CD8-positive, alpha-beta memory T cell (primary cell): ENCODE measurements around the gene KAZN. TPM values are rescaled to one million over a fixed set of nuclear protein-coding genes. Genes with fewer than 3 reads are reported as not detected.

Experiments
- CTCF ChIA-PET: fragments of 350-600 bp; sonication (Branson Sonifier 250); formaldehyde crosslinking; loops from one replicate; lab custom pipeline; 2021; ENCODE audit warnings: antibody characterized with exemption; lab: Charles Lee
- POLR2A ChIA-PET: fragments of 350-600 bp; sonication (Branson Sonifier 250); formaldehyde crosslinking; loops from one replicate; lab custom pipeline; 2021; ENCODE audit warnings: antibody characterized with exemption; lab: Charles Lee
- DNase-seq, 5 donors: peaks; one replicate each; pipeline versions ENCODE4 v3.0.0 to v3.0.0-alpha.2; 2020 to 2022; ENCODE audit warnings: mixed read lengths in 1 of 5
- H3K27ac ChIP-seq: one replicate; pipeline ENCODE4 v1.7.0; 2013; ENCODE audit warnings: low read depth, mild to moderate bottlenecking, low read length, moderate library complexity
- H3K27me3 ChIP-seq: 2 replicates; pipeline ENCODE4 v1.7.0; 2013; ENCODE audit warnings: low read length, mild to moderate bottlenecking; ENCODE audit not compliant: insufficient read depth, poor library complexity, severe bottlenecking
- H3K36me3 ChIP-seq: 2 replicates; pipeline ENCODE4 v1.7.0; 2013; ENCODE audit warnings: mild to moderate bottlenecking, low read length, moderate library complexity; ENCODE audit not compliant: insufficient read depth
- H3K4me1 ChIP-seq: 2 replicates; pipeline ENCODE4 v1.7.0; 2013; ENCODE audit warnings: mild to moderate bottlenecking, low read length, moderate library complexity; ENCODE audit not compliant: insufficient read depth
- H3K4me3 ChIP-seq: 2 replicates; pipeline ENCODE4 v1.7.0; 2013; ENCODE audit warnings: mild to moderate bottlenecking, low read length
- H3K9me3 ChIP-seq: 2 replicates; pipeline ENCODE4 v1.7.0; 2013; ENCODE audit warnings: mild to moderate bottlenecking, low read length
- H3K27ac Mint-ChIP-seq, 8 donors: one replicate each; pipeline ENCODE4 v1.8.0; 2020 to 2021; ENCODE audit warnings: mixed read lengths in 8 of 8, mild to moderate bottlenecking in 6 of 8, inconsistent platforms in 3 of 8, moderate library complexity in 3 of 8
- H3K27me3 Mint-ChIP-seq, 2 donors: one replicate each; pipeline ENCODE4 v1.8.0; 2020 to 2021; ENCODE audit warnings: mixed read lengths in 2 of 2, mild to moderate bottlenecking in 1 of 2, moderate library complexity in 1 of 2
- H3K36me3 Mint-ChIP-seq, 3 donors: one replicate each; pipeline ENCODE4 v1.8.0; 2020 to 2021; ENCODE audit warnings: mixed read lengths in 3 of 3, inconsistent platforms in 1 of 3, mild to moderate bottlenecking in 1 of 3
- H3K4me1 Mint-ChIP-seq, 3 donors: one replicate each; pipeline ENCODE4 v1.8.0; 2020 to 2021; ENCODE audit warnings: mixed read lengths in 3 of 3, inconsistent platforms in 1 of 3, mild to moderate bottlenecking in 1 of 3
- H3K4me3 Mint-ChIP-seq, 7 donors: one replicate each; pipeline ENCODE4 v1.8.0; 2020 to 2021; ENCODE audit warnings: mixed read lengths in 7 of 7, mild to moderate bottlenecking in 6 of 7, moderate library complexity in 4 of 7, inconsistent platforms in 2 of 7
- H3K9me3 Mint-ChIP-seq, 5 donors: one replicate each; pipeline ENCODE4 v1.8.0; 2020 to 2022; ENCODE audit warnings: mixed read lengths in 5 of 5, mild to moderate bottlenecking in 3 of 5, moderate library complexity in 2 of 5, inconsistent platforms in 1 of 5
- polyA plus RNA-seq: library from polyadenylated mRNA; unstranded; fragments of 300-500 nt; fragmentation: Illumina TruSeq; gene quantifications from one replicate; pipeline ENCODE4 v1.2.3, GENCODE V29; 2021
- total RNA-seq, 2 experiments: library from RNA; stranded (reverse); gene quantifications; one replicate each; pipeline ENCODE4 v1.2.3, GENCODE V29; 2021

KAZN gene
- total and polyA plus RNA-seq, 3 experiments from 2014 or later = 0.15 to 0.35 (median 0.18) TPM

DNA sequence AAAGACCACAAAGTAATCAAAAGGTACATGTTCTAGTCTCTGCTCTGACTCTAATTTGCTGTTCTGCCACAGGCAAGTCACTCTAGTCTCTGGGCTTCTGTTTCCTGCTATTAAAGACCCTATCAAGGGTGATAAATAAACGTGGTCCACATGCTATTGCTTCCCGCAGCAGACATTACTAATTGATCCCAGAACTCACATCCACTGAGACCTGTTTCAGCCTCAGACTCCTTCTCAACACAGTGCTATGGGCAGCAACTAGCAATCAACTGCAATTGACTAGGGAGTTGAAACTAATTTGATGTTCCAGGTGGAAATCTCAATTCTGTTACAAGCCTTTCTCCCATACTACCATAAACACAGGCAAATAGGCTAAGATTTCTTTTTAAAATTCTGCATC, 150.5 kb downstream of the KAZN start:
- H3K9me3 Mint-ChIP-seq = no peaks in the 10 kb centered on the region
- H3K9me3 ChIP-seq = no peaks in the 10 kb centered on the region
- no peak overlapping the region for H3K4me3 Mint-ChIP-seq
- H3K4me3 ChIP-seq = no peak overlapping the region
- H3K4me1 ChIP-seq = no peaks in the 10 kb centered on the region
- no peak overlapping the region for H3K27ac ChIP-seq
- H3K27ac Mint-ChIP-seq = no peak overlapping the region
- no peaks in the 10 kb centered on the region for H3K36me3 Mint-ChIP-seq
- POLR2A ChIA-PET = no interaction called here
- peaks cover 0 to 7% of the 10 kb centered on the region in 2 donors for H3K27me3 Mint-ChIP-seq
- CTCF ChIA-PET = no interaction called here
- no peaks in the 10 kb centered on the region for H3K27me3 ChIP-seq
- no peaks in the 10 kb centered on the region for H3K36me3 ChIP-seq
- H3K4me1 Mint-ChIP-seq = no peaks in the 10 kb centered on the region
- DNase-seq = no peak

DNA sequence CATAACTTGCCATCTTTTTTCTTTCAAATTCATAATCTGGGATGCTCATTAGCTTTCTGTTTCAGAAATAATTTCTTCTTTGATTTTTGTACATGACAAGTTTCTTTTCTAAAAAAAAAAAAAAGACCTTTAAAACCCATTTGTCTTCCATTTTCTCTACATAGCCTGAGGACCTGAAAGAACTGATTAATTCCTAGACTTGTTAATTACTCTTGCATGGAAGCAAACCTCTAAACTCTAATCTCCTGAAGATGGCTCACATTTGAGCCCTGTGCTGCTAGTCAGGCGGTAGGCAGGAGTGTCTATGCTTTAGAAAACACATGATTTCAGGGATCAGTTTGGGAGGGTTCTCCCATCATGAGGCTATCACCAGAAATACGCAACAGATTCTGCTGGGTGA, 152.0 kb downstream of the KAZN start:
- H3K27me3 ChIP-seq = no peaks in the 10 kb centered on the region
- no peak overlapping the region for H3K27ac Mint-ChIP-seq
- POLR2A ChIA-PET = no interaction called here
- no peak overlapping the region for H3K4me3 ChIP-seq
- H3K36me3 ChIP-seq = no peaks in the 10 kb centered on the region
- no peaks in the 10 kb centered on the region for H3K9me3 Mint-ChIP-seq
- no peak overlapping the region for H3K4me3 Mint-ChIP-seq
- no peaks in the 10 kb centered on the region for H3K4me1 Mint-ChIP-seq
- H3K27ac ChIP-seq = no peak overlapping the region
- CTCF ChIA-PET = no interaction called here
- DNase-seq = no peak
- H3K9me3 ChIP-seq = no peaks in the 10 kb centered on the region
- peaks cover 0 to 8% of the 10 kb centered on the region in 2 donors for H3K27me3 Mint-ChIP-seq
- no peaks in the 10 kb centered on the region for H3K36me3 Mint-ChIP-seq
- H3K4me1 ChIP-seq = no peaks in the 10 kb centered on the region

DNA sequence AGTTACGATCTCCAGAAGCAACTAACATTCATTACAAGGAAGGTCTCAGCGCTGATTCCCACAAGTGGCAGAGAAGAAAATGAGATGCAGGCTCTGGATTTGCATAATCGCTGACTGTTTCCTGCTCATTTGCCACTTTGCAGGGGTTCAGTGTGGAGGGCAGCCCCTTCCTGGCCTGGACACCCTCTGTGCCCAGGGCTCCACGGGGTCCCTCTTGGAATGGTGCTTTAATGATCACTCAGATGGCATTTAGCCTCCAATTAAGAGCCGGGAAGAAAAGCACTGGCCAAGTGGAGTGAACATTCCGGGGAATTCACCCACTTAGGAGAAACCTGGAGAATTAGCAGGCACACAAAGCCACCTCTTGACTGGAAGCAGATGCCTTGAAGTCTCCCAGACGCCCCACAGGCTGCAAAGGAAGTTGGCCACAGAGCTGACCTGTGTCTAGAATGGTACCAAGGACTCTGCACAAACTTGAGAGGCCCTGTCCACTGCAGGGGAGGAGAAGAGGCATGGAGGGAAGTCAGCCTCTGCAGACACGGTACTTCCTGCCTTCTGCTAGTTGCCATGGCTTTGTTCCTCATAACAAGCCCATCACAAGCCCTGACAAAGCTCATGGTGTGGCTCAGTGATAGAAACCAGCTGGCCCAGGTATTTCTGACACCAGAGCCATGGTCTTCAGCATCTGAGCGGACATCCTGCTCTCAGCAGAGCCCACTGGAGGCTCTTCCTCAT, 157.2 kb downstream of the KAZN start:
- Histone ChIP-seq H3K9me3 (no peaks in the 10 kb centered on the region), H3K4me1 (no peaks in the 10 kb centered on the region), H3K27ac (no peak overlapping the region), H3K4me3 (no peak overlapping the region), H3K27me3 (no peaks in the 10 kb centered on the region), H3K36me3 (no peaks in the 10 kb centered on the region)
- CTCF ChIA-PET = no interaction called here
- Mint-ChIP-seq H3K36me3 (no peaks in the 10 kb centered on the region), H3K27ac (no peak overlapping the region), H3K4me1 (no peaks in the 10 kb centered on the region), H3K27me3 (peaks cover 5 to 8% of the 10 kb centered on the region in 2 donors), H3K4me3 (no peak overlapping the region), H3K9me3 (no peaks in the 10 kb centered on the region)
- POLR2A ChIA-PET = no interaction called here
- no peak for DNase-seq

DNA sequence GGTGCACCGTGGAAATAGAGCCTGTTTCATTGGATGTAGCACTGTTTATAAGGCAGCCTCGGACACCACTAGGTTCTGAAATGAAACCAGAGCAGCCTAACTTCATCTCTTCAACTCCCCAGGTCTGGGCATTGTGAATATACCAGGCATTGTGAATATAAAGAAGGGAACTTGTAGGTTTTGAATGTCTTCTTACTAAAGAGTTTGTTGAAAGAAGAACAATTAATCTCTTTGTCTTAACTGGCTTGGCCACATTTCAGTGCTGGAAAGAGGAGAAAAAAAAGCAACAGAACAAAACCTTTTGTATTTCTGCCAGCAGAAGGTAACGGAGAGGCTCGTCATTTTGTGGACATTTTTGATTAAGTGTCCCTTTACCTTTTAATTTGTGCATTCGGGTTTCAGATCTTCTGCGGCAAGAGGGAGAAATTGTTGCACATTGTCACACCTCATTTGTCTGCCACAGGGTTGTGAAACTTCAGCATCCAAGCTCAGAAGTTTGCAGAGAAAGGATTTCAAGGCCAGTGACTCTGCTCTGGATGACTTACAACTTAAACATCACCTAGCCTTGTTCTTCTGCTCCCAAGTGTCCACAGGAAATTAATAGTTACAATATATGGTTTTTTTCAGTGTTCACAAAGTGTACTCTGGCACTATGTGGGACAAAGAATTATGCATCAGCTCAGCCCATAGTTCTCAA, 158.3 kb downstream of the KAZN start:
- Histone ChIP-seq H3K36me3 (no peaks in the 10 kb centered on the region), H3K4me1 (no peaks in the 10 kb centered on the region), H3K9me3 (no peaks in the 10 kb centered on the region), H3K27ac (no peak overlapping the region), H3K4me3 (no peak overlapping the region), H3K27me3 (no peaks in the 10 kb centered on the region)
- no peaks in the 10 kb centered on the region for H3K4me1 Mint-ChIP-seq
- ChIA-PET POLR2A (no interaction called here), CTCF (no interaction called here)
- H3K27ac Mint-ChIP-seq = no peak overlapping the region
- no peak for DNase-seq
- H3K9me3 Mint-ChIP-seq = no peaks in the 10 kb centered on the region
- no peaks in the 10 kb centered on the region for H3K36me3 Mint-ChIP-seq
- peaks cover 8 to 13% of the 10 kb centered on the region in 2 donors for H3K27me3 Mint-ChIP-seq
- no peak overlapping the region for H3K4me3 Mint-ChIP-seq

DNA sequence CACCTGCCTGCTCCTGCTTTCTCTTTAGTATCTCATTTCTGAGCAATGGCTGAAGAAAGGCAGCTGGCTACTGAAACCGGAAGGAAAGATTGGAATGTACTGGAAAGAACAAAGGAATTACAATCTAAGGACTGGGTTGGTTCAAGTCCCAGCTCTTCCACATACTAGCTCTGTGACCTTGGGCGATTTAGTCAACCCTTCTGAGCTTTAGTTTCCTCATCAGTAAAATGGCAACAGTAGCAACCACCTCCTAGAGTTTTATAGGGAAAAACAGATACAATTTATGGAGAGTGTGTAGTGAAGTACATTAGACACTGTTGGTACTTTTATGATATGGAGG, 158.8 kb downstream of the KAZN start:
- no peak for DNase-seq
- no peaks in the 10 kb centered on the region for H3K4me1 ChIP-seq
- Mint-ChIP-seq H3K27ac (no peak overlapping the region), H3K36me3 (no peaks in the 10 kb centered on the region), H3K4me3 (no peak overlapping the region), H3K9me3 (no peaks in the 10 kb centered on the region), H3K27me3 (peaks cover 8 to 13% of the 10 kb centered on the region in 2 donors), H3K4me1 (no peaks in the 10 kb centered on the region)
- H3K9me3 ChIP-seq = no peaks in the 10 kb centered on the region
- H3K27me3 ChIP-seq = no peaks in the 10 kb centered on the region
- no peak overlapping the region for H3K4me3 ChIP-seq
- no peak overlapping the region for H3K27ac ChIP-seq
- ChIA-PET POLR2A (no interaction called here), CTCF (no interaction called here)
- no peaks in the 10 kb centered on the region for H3K36me3 ChIP-seq

DNA sequence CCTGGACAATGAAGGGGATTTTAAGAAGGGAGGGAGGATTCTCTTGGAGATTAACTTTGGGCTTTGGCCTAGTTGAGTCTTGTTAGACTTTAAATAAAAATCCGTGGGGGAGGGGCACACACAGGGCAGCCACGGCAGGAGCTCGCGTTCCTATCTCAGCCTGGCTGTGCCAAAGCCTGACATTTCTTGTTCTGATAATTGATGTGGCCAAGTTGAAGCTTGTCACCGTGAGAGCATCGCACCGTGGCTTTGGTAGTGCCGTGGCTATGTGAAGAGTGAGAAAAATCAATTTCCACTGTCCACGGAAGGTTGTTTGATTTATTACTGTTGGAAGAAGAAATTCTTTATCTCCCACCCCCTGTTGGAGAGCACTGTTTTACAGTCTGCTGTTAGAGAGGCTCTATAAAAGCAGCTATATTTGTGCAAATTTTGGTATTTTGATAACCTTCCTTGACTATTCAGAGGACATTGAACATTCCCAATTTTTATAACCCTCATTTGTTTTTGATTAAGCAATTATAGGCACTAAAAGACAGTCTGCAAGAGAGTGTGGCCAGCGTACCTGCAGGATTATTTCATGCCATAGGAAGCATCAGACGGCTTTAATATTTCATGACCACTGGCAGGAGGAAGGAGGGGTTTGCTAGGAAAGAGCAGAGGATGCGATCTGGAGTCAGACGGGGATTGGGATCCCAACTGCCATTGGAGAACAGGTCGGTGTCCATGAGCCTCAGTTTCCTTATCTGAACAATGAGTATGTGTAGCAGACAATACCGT, 160.7 kb downstream of the KAZN start:
- peak overlapping the region in 1 of 7 donors; percentile 51 for H3K4me3 Mint-ChIP-seq
- DNase-seq = no peak
- no peaks in the 10 kb centered on the region for H3K27me3 ChIP-seq
- H3K4me3 ChIP-seq = no peak overlapping the region
- H3K27me3 Mint-ChIP-seq = peaks cover 5 to 13% of the 10 kb centered on the region in 2 donors
- H3K9me3 Mint-ChIP-seq = no peaks in the 10 kb centered on the region
- no peak overlapping the region for H3K27ac ChIP-seq
- no peaks in the 10 kb centered on the region for H3K4me1 Mint-ChIP-seq
- no peaks in the 10 kb centered on the region for H3K36me3 Mint-ChIP-seq
- no peak overlapping the region for H3K27ac Mint-ChIP-seq
- POLR2A ChIA-PET = no interaction called here
- H3K4me1 ChIP-seq = no peaks in the 10 kb centered on the region
- CTCF ChIA-PET = no interaction called here
- H3K36me3 ChIP-seq = no peaks in the 10 kb centered on the region
- H3K9me3 ChIP-seq = no peaks in the 10 kb centered on the region

DNA sequence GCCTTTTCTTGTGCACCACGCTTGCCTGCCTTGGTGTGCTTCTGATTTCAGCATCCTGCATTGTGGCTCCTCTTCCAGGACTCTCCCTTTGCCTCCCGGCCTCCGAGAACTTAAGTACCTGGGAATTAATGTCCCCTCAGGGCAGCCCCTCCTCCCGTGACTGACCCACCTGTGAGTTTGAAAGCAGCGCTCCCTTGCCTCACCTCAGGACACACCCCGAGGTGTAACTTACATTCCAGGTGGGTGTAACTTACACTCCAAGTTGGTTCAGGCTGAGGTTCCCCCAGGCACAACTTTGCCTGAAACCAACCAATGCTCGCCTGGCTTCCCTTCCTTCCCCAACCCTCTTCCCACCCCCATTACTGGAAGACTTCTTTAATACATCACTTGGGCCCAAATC, 161.4 kb downstream of the KAZN start:
- no peaks in the 10 kb centered on the region for H3K4me1 ChIP-seq
- no peaks in the 10 kb centered on the region for H3K9me3 Mint-ChIP-seq
- no peak overlapping the region for H3K4me3 Mint-ChIP-seq
- H3K27me3 Mint-ChIP-seq = peaks cover 4 to 18% of the 10 kb centered on the region in 2 donors
- H3K36me3 Mint-ChIP-seq = no peaks in the 10 kb centered on the region
- no peaks in the 10 kb centered on the region for H3K36me3 ChIP-seq
- no peaks in the 10 kb centered on the region for H3K27me3 ChIP-seq
- H3K4me3 ChIP-seq = no peak overlapping the region
- ChIA-PET CTCF (no interaction called here), POLR2A (no interaction called here)
- H3K9me3 ChIP-seq = no peaks in the 10 kb centered on the region
- no peak overlapping the region for H3K27ac ChIP-seq
- no peak for DNase-seq
- H3K4me1 Mint-ChIP-seq = no peaks in the 10 kb centered on the region
- H3K27ac Mint-ChIP-seq = no peak overlapping the region

DNA sequence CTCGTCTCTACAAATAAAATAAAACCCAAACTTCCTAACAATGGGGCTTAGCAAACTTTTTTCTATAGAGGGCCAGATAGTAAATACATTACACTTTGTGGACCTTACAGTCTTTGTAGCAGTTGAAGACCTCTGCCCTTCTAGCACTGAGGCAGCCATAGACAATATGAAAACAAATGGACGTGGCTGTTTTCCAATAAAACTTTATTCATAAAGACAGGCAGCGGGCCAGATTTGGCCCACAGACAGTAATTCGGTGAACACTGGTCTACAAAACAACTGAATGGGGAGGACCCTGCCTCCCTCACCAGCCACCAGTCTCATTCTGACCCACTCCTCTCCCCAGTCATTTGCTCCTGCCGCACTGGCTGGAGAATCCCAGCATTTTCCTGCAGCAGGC, 162.3 kb downstream of the KAZN start:
- H3K4me3 ChIP-seq = no peak overlapping the region
- peaks cover 0 to 3% (median 0%) of the 10 kb centered on the region in 5 donors for H3K9me3 Mint-ChIP-seq
- H3K4me1 ChIP-seq = no peaks in the 10 kb centered on the region
- no peak overlapping the region for H3K27ac Mint-ChIP-seq
- no peak for DNase-seq
- H3K36me3 Mint-ChIP-seq = no peaks in the 10 kb centered on the region
- CTCF ChIA-PET = no interaction called here
- H3K9me3 ChIP-seq = no peaks in the 10 kb centered on the region
- no peak overlapping the region for H3K27ac ChIP-seq
- no peaks in the 10 kb centered on the region for H3K4me1 Mint-ChIP-seq
- H3K27me3 Mint-ChIP-seq = peaks cover 4 to 25% of the 10 kb centered on the region in 2 donors
- POLR2A ChIA-PET = no interaction called here
- H3K36me3 ChIP-seq = no peaks in the 10 kb centered on the region
- no peak overlapping the region for H3K4me3 Mint-ChIP-seq
- no peaks in the 10 kb centered on the region for H3K27me3 ChIP-seq
